ENCODE data around the gene THAP3.

THAP3 gene

GRCh38 chr1:6613361-6614018 lies 11.2 kb upstream of the THAP3 start, which contains the start of gene PHF13:
TSS of gene PHF13 (plus strand) at chr1:6613731. CDS start at chr1:6614067, 336 bp downstream.
- peak; percentile 100 for DNase-seq

- peak; percentile 61 for DNase-seq
Measured at GRCh38 chr1:6614019-6614928, 10.4 kb upstream of the THAP3 start.

- DNase-seq, result no peak
Measured at GRCh38 chr1:6614929-6615785, 9.5 kb upstream of the THAP3 start.

DNA sequence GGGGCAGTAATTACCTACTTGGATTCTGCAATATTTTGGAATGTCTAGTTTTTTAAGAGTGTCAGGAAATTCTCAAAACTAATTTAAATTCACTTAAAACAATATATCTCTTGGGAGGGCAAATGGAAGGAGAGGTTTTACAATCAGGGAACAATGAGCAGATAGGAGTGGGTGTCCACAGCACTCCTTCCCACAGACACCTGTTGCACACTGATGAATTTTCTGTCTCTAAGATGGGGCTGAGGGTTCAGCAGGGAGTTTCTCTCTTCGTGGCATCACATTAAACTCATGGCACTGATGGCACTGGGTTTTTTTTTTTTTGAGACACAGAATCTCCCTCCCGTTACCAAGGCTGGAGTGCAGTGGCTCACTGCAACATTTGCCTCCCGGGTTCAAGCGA lies 5.6 kb upstream of the THAP3 start:
- DNase-seq, result no peak

DNA sequence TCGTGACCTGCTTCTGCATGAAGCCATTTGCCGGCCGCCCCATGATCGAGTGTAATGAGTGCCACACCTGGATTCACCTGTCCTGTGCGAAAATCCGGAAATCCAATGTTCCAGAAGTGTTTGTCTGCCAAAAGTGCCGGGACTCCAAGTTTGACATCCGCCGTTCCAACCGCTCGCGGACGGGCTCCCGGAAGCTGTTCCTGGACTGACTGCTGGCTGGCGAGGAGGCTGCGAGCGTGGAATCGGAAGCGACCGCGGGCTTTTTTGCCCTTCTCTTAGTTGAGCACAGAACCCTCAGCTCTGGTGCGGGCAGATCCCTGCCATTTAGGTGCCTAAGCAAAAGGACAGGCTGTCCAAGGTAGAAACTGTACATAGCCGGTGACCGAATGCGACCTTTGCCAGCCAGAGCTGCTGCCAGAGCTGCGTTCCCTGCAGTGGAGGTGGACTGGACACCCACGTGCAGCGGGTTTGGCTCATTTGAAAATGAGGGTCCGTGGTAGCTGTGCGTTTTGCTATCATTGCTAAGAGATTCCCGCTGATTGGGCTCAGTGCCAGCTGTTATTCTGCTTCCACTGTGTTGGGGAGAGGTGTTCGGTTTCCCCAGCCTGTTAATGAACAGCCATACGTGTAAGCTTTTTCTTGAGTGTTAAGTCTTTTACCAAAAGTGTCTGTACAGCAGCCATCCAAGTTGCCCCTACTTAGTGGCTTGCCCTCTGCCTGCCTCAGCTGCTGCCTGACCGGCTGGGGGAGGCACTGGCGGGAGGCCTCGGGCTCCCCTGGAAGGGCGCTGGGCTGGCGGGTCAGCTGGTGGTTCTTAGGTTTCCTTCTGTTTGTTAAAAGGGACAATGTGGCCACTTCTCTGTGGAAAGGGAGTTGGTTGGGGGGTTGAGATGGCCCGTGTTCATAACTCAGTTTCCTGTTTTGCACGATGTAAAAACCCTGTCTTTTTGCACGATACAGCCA lies 3.0 kb upstream of the THAP3 start:
- no peak for DNase-seq

DNA sequence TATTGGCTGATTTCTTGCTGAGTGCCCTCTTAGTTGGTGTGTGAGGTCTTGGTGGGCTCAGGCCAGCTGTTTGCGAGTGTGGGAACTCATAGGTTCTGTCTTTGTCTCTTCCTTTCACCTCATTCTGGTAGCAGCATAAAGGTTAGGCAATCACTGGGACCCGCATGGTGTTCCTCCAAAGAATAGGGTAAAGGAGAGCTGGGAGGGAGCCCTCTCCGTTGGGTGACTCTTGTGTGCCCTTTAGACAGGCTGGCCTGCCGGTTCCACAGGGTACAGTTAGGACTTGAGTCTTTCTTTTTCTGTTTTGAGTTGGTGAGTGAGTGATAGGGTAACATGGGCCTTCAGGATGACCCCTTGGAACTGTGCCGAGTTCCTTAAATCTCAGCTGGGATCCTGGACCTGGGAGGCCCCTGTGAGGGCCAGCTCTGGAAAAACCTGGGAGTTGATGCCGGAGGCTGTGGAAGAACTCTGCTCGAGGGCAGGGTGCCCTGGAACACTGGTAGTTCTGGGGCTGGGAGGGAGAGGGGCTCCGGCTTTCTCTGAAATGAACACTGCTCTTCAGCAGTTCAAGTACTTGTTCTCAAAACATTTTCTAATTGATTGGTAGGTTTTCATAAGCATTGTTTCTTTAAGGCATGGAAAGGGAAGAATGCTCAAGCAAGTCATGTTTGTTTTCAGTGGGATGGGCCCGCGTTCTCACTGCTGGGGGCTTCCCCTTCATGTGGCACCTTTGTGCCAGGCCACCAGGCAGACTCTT lies 2.1 kb upstream of the THAP3 start:
- DNase-seq, result no peak

- DNase-seq, result no peak
Measured at GRCh38 chr1:6623269-6623965, 1.3 kb upstream of the THAP3 start.

- DNase-seq, result no peak
Measured at GRCh38 chr1:6625584-6626149, 999 bp downstream of the THAP3 start.

DNA sequence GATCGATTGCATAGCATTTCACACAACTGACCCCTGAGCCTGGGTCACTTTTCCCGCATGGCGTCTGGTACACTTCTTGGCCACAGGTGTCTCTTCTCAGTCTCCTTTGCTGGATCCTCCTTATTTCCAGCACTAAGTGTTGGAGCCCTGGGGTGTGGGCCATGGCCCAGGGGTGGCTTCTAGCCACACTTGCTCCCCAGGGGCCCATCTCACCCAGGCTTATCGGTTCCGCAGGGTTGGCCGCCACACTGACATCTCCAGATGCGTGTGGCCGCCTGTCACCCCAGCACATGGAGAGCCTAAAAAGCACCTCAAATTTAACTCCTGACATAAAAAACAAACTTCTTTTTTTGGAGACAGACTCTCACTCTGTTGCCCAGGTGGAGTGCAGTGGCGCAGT lies 2.4 kb downstream of the THAP3 start:
- no peak for DNase-seq

- no peak for DNase-seq
Measured at GRCh38 chr1:6627841-6628545, 3.3 kb downstream of the THAP3 start.

GRCh38 chr1:6628971-6629479 lies 4.4 kb downstream of the THAP3 start:
- no peak for DNase-seq

GRCh38 chr1:6630027-6630426 lies 5.4 kb downstream of the THAP3 start:
- no peak for DNase-seq

DNA sequence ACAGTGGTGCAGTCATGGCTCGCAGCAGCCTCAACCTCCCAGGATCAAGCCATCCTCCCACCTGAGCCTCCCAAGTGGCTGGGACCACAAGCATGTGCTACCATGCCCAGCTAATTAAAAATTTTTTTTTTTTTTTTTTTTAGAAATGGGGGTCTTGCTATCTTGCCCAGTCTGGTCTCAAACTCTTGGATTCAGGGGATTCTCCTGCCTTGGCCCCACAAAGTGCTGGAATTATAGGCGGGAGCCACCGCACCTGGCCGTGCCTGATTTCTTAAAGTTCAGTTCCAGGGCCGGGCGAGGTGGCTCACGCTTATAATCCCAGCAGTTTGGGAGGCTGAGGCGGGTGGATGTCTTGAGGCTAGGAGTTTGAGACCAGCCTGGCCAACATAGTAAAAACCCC lies 6.4 kb downstream of the THAP3 start:
- DNase-seq, result no peak

DNA sequence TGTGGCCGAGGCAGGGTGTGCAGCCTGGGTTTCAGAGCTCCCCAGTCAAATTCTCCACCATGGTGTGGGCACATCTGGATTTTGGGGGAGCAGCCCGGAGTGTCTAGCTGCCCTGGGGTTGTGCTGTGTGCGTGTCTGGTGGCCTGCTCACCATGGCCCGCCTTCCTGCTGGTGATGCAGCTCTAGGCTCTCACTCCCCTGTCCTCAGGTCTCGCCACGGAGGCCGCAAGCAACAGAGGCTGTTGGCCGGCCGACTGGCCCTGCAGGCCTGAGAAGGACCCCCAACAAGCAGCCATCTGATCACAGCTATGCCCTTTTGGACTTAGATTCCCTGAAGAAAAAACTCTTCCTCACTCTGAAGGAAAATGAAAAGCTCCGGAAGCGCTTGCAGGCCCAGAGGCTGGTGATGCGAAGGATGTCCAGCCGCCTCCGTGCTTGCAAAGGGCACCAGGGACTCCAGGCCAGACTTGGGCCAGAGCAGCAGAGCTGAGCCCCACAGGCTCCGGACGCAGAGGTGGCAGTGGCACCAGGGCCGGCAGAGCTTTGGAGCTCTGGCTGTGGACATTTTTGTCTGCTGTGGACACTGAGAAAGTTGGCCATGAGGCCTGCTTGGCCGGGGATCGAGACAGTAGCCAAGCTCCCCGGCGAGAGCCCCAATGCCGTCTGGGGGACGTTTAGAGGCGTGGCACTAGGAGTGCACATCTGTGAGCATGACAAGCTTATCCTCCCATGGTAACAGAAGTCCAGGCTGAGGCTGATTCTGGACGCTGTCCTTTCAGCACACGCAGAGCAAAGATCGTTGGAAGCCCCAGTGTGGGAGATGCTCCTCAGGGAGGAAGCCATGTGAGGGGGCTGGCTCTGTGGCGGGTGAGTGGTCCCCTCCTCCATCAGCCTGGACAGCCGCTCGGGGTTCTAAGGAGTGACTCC lies 8.2 kb downstream of the THAP3 start:
- no peak for DNase-seq

DNA sequence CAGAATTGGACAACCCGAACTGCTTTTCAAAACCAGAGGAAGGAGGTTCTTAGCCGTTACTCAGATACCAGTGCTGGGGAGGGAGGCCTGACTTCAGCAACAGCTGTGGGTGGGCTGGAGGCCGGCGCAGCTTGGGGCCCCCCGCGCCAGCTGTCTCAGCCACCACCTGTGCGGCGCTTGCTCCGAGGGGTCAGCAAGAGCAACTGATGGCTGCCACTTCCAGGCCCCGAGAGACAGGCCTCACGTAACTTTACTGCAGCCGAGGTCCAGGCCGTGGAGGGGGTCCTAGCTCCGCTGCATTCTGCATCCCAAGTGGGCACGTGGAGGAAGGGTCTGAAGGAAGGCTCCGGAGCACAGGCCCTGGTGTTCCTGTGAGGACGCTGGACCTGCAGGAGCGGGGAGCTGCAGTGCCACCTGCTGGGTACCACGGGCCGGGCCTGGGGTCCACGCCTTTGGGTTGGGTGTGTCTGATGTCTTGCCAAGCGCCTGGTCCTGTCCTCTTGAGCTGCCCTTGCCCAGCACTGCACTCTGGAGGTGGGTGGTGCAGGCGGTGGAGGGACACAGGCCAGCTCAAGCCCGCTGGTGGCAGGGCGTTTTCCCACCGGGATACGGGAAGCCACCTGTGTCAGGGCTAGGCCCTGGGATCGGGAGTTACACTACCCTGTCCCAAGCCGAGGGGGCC lies 9.8 kb downstream of the THAP3 start:
- peak; percentile 45 for DNase-seq

- no peak for DNase-seq
Measured at GRCh38 chr1:6635161-6635909, 10.7 kb downstream of the THAP3 start.

All from CD4-positive, alpha-beta T cell treated with Interleukin-12 subunit alpha and Interleukin-12 subunit beta, for 1 hour (primary cell).